Spleen (tissue), 11 donors: ENCODE data around the gene GRIK3. TPM values are rescaled to one million over a fixed set of nuclear protein-coding genes. Genes with fewer than 3 reads are reported as not detected.

ENCODE experiments used
- DNase-seq: peaks from one replicate; pipeline ENCODE4 v3.0.0-alpha.2; 2020
- H3K27ac ChIP-seq, 8 donors: fragments of 200-600 bp; sonication (generic) in 7 of 8; 1 replicate in 4 of 8; 2 replicates in 4 of 8; pipeline versions ENCODE4 v1.5.0 to v1.8.0; 2016 to 2021; ENCODE audit warnings: inconsistent platforms in 4 of 8, mild to moderate bottlenecking in 4 of 8, moderate library complexity in 1 of 8
- H3K27me3 ChIP-seq, 7 donors: fragments of 200-600 bp; sonication (generic) in 6 of 7; replicated peaks in 1 of 7; 1 replicate in 4 of 7; 2 replicates in 3 of 7; pipeline versions ENCODE4 v1.5.0 to v1.8.0; 2016 to 2021; ENCODE audit warnings: inconsistent platforms in 3 of 7, mild to moderate bottlenecking in 1 of 7
- H3K36me3 ChIP-seq, 6 donors: fragments of 200-600 bp; sonication (generic) in 5 of 6; 1 replicate in 4 of 6; 2 replicates in 2 of 6; pipeline versions ENCODE4 v1.5.0 to v1.8.0; 2016 to 2021; ENCODE audit warnings: inconsistent platforms in 2 of 6
- H3K4me1 ChIP-seq, 6 donors: fragments of 200-600 bp; sonication (generic) in 5 of 6; 1 replicate in 3 of 6; 2 replicates in 3 of 6; pipeline versions ENCODE4 v1.5.0 to v1.8.0; 2016 to 2021; ENCODE audit warnings: inconsistent platforms in 3 of 6
- H3K4me3 ChIP-seq, 8 donors: fragments of 200-600 bp; sonication (generic) in 7 of 8; 1 replicate in 4 of 8; 2 replicates in 4 of 8; pipeline versions ENCODE4 v1.5.0 to v1.8.0; 2016 to 2021; ENCODE audit warnings: inconsistent platforms in 4 of 8, mild to moderate bottlenecking in 4 of 8, moderate library complexity in 2 of 8
- H3K9me3 ChIP-seq, 8 donors: fragments of 200-600 bp; sonication (generic) in 7 of 8; 1 replicate in 4 of 8; 2 replicates in 4 of 8; pipeline versions ENCODE4 v1.5.0 to v1.8.0; 2016 to 2021; ENCODE audit warnings: inconsistent platforms in 4 of 8
- CTCF ChIP-seq, 11 experiments: fragments of 200-600 bp in 7 of 11; fragments of 450-650 bp in 4 of 11; sonication (generic) in 4 of 11; IDR thresholded peaks in 8 of 11; conservative IDR thresholded peaks in 3 of 11; 1 replicate in 7 of 11; 2 replicates in 4 of 11; pipeline versions ENCODE4 v1.4.0 to v1.8.0; 2016 to 2021; ENCODE audit warnings: antibody characterized with exemption in 11 of 11, inconsistent platforms in 4 of 11, mild to moderate bottlenecking in 1 of 11
- POLR2A ChIP-seq, 3 donors: fragments of 450-650 bp; IDR thresholded peaks; one replicate each; pipeline ENCODE4 v1.5.1; 2017; ENCODE audit warnings: antibody characterized with exemption in 3 of 3, mild to moderate bottlenecking in 1 of 3
- POLR2AphosphoS5 ChIP-seq, 3 donors: sonication (generic); formaldehyde crosslinking; IDR thresholded peaks; one replicate each; pipeline ENCODE4 v1.5.1; 2017; ENCODE audit warnings: antibody characterized with exemption in 3 of 3
- WGBS, 5 donors: extraction: QIAGEN DNeasy Blood & Tissue Kit in 3 of 5; methylation state at CpG; one replicate each; pipeline versions ENCODE4 v1.1.5 to v1.1.7; 2013 to 2018; 5-methylcytosine and 5-hydroxymethylcytosine counted together
- intact Hi-C: fragments of 100-400 bp; cut with DNase I; formaldehyde crosslinking; loops from one replicate; pipeline ENCODE4 v1.15.0; 2023; ENCODE audit warnings: low total_unique reads
- polyA plus RNA-seq, 3 donors: library from polyadenylated mRNA; stranded (reverse); fragments of 200-250 nt; gene quantifications; one replicate each; pipeline ENCODE4 v1.2.1, GENCODE V29; 2013
- total RNA-seq, 7 donors: library from RNA; depleted of rRNA in 3 of 7; stranded (reverse); fragments of >200 nt in 3 of 7; fragmentation: NEBNext Ultra II Directional in 4 of 7; extraction: Animal tissue kit (Norgen Biotek cat#: 25700) in 4 of 7; gene quantifications; one replicate each; pipeline versions ENCODE4 v1.1.0 to v1.2.1, GENCODE V29; 2016 to 2021
- donor health status: healthy with polysubstance abuse.
- donor health status: DM: no; HTN: no; CAD: no; lungs with moderate emphysema.
- donor health status: DM: no; HTN: no; CAD: no.
- donor health status: Bipolar disorder and iron deficiency.
- donor health status: healthy.
- donor health status: DM: no; HTN: no; CAD: no.
- donor health status: DM: yes; HTN: yes; CAD: no.

GRIK3 gene
- total and polyA plus RNA-seq, 10 donors, result 0.09 to 0.74 (median 0.19) TPM

GRCh38 chr1:36991551-36991950, 42.8 kb downstream of the GRIK3 start:
- no peak for DNase-seq
- peaks cover 0 to 66% (median 0%) of the 10 kb centered on the region in 7 donors for H3K27me3 ChIP-seq
- intact Hi-C loops, result no loop called here
- H3K36me3 ChIP-seq, result no peaks in the 10 kb centered on the region
- whole genome bisulfite sequencing, 5 donors, result 63 to 75% (median 73%) methylated on average over 3 to 4 of the region's 4 CpGs
- no peaks in the 10 kb centered on the region for H3K9me3 ChIP-seq
- TF ChIP-seq POLR2A (IDR thresholded peaks at IDR 0.05) (no peak), POLR2AphosphoS5 (IDR thresholded peaks at IDR 0.05) (no peak), CTCF (IDR thresholded peaks at IDR 0.05 in 8 of 11, conservative IDR thresholded peaks at IDR 0.05 in 3 of 11) (no peak)
- peaks cover 0 to 18% (median 6%) of the 10 kb centered on the region in 6 donors for H3K4me1 ChIP-seq
- no peak overlapping the region for H3K4me3 ChIP-seq
- no peak overlapping the region for H3K27ac ChIP-seq

- no peak overlapping the region for H3K27ac ChIP-seq
- H3K9me3 ChIP-seq, result no peaks in the 10 kb centered on the region
- H3K36me3 ChIP-seq, result no peaks in the 10 kb centered on the region
- H3K4me3 ChIP-seq, result no peak overlapping the region
- peaks cover 0 to 18% (median 6%) of the 10 kb centered on the region in 6 donors for H3K4me1 ChIP-seq
- no peak for DNase-seq
- TF ChIP-seq POLR2AphosphoS5 (IDR thresholded peaks at IDR 0.05) (no peak), CTCF (IDR thresholded peaks at IDR 0.05 in 8 of 11, conservative IDR thresholded peaks at IDR 0.05 in 3 of 11) (no peak), POLR2A (IDR thresholded peaks at IDR 0.05) (no peak)
- peaks cover 0 to 63% (median 0%) of the 10 kb centered on the region in 7 donors for H3K27me3 ChIP-seq
- WGBS, 5 donors, result 84 to 90% (median 86%) methylated on average over 3 of the region's 3 CpGs
- intact Hi-C loops, result no loop called here
These were observed 43.4 kb downstream of the GRIK3 start for GRCh38 chr1:36990928-36991327.

GRCh38 chr1:36989241-36989640, 45.1 kb downstream of the GRIK3 start:
- WGBS, 5 donors, result 55 to 88% (median 67%) methylated on average over 3 to 8 of the region's 8 CpGs
- Histone ChIP-seq H3K4me1 (peaks cover 0 to 18% (median 6%) of the 10 kb centered on the region in 6 donors), H3K9me3 (no peaks in the 10 kb centered on the region), H3K27me3 (peaks cover 0 to 71% (median 0%) of the 10 kb centered on the region in 7 donors), H3K36me3 (no peaks in the 10 kb centered on the region), H3K4me3 (no peak overlapping the region), H3K27ac (no peak overlapping the region)
- no peak for DNase-seq
- no peak for TF ChIP-seq POLR2A (IDR thresholded peaks at IDR 0.05)
- no peak for TF ChIP-seq POLR2AphosphoS5 (IDR thresholded peaks at IDR 0.05)
- no peak for TF ChIP-seq CTCF (IDR thresholded peaks at IDR 0.05 in 8 of 11, conservative IDR thresholded peaks at IDR 0.05 in 3 of 11)
- intact Hi-C loops, result no loop called here

GRCh38 chr1:36988741-36989193, 45.5 kb downstream of the GRIK3 start:
- Histone ChIP-seq H3K27ac (no peak overlapping the region), H3K4me3 (no peak overlapping the region), H3K4me1 (peaks cover 0 to 18% (median 6%) of the 10 kb centered on the region in 6 donors), H3K9me3 (no peaks in the 10 kb centered on the region), H3K27me3 (peaks cover 0 to 73% (median 0%) of the 10 kb centered on the region in 7 donors), H3K36me3 (no peaks in the 10 kb centered on the region)
- intact Hi-C loops, result no loop called here
- no peak for DNase-seq
- no peak for TF ChIP-seq CTCF (IDR thresholded peaks at IDR 0.05 in 8 of 11, conservative IDR thresholded peaks at IDR 0.05 in 3 of 11)
- TF ChIP-seq POLR2A (IDR thresholded peaks at IDR 0.05), result no peak
- TF ChIP-seq POLR2AphosphoS5 (IDR thresholded peaks at IDR 0.05), result no peak
- 65 to 72% (median 70%) methylated on average over 12 of the region's 12 CpGs for WGBS, 5 donors
